T-helper 22 cell (primary cell): ENCODE results near the gene SRRD.

Experiments used
- DNase-seq: peaks from one replicate; pipeline ENCODE4 v3.0.0-alpha.2; 2020; ENCODE audit warnings: low read depth

The SRRD gene

GRCh38 chr22:26482161-26482560, 1.5 kb upstream of the SRRD start:
- no peak for DNase-seq

- no peak for DNase-seq
These were observed 636 bp upstream of the SRRD start for GRCh38 chr22:26483043-26483438.

- peak; percentile 30 for DNase-seq
These were observed 656 bp downstream of the SRRD start for GRCh38 chr22:26484360-26484706.

- DNase-seq: no peak
These were observed 1.3 kb downstream of the SRRD start for GRCh38 chr22:26485013-26485412.

GRCh38 chr22:26485806-26486390, 2.2 kb downstream of the SRRD start:
- no peak for DNase-seq

GRCh38 chr22:26486394-26486793, 2.7 kb downstream of the SRRD start:
- DNase-seq: no peak

- DNase-seq: no peak
These were observed 4.3 kb downstream of the SRRD start for GRCh38 chr22:26487996-26488395.

- no peak for DNase-seq
These were observed 5.9 kb downstream of the SRRD start for GRCh38 chr22:26489447-26490036.

- no peak for DNase-seq
These were observed 8.5 kb downstream of the SRRD start for GRCh38 chr22:26492220-26492619.

GRCh38 chr22:26494506-26494905, 10.8 kb downstream of the SRRD start:
- DNase-seq: no peak

- no peak for DNase-seq
These were observed 12.8 kb downstream of the SRRD start for GRCh38 chr22:26496456-26496855.

- no peak for DNase-seq
These were observed 15.6 kb downstream of the SRRD start for GRCh38 chr22:26499188-26499703.

- no peak for DNase-seq
These were observed 18.3 kb downstream of the SRRD start for GRCh38 chr22:26501996-26502395.

GRCh38 chr22:26502688-26503561, 19.2 kb downstream of the SRRD start:
- peak; percentile 38 for DNase-seq

- DNase-seq: no peak
These were observed 20.1 kb downstream of the SRRD start for GRCh38 chr22:26503758-26504157.

GRCh38 chr22:26508148-26508547, 24.5 kb downstream of the SRRD start:
- no peak for DNase-seq

GRCh38 chr22:26512149-26512793, 28.6 kb downstream of the SRRD start, which contains the start of gene TFIP11:
Gene TFIP11 (minus strand): TSS chr22:26512473. CDS start chr22:26510272, 2,201 bp downstream.
- peak; percentile 81 for DNase-seq

GRCh38 chr22:26513838-26514237, 30.2 kb downstream of the SRRD start:
- DNase-seq: no peak

- no peak for DNase-seq
These were observed 30.9 kb downstream of the SRRD start for GRCh38 chr22:26514419-26515161.

- DNase-seq: no peak
These were observed 32.3 kb downstream of the SRRD start for GRCh38 chr22:26515931-26516330.

GRCh38 chr22:26516503-26516902, 32.8 kb downstream of the SRRD start:
- no peak for DNase-seq

- no peak for DNase-seq
These were observed 33.8 kb downstream of the SRRD start for GRCh38 chr22:26517429-26517828.
